Esophagus muscularis mucosa (tissue), 4 donors: ENCODE measurements around the gene PCNX3. TPM values are rescaled to one million over a fixed set of nuclear protein-coding genes. Genes with fewer than 3 reads are reported as not detected.

Source experiments
- DNase-seq: peaks from one replicate; pipeline ENCODE4 v3.0.0-alpha.2; 2017; ENCODE audit errors: extremely low spot score
- H3K27ac ChIP-seq, 4 donors: fragments of 200-600 bp; sonication (generic); replicated peaks in 1 of 4; 1 replicate in 3 of 4; 2 replicates in 1 of 4; pipeline ENCODE4 v1.5.1; 2016 to 2019; ENCODE audit warnings: mild to moderate bottlenecking in 1 of 4
- H3K27me3 ChIP-seq, 4 donors: fragments of 200-600 bp; sonication (generic); one replicate each; pipeline versions ENCODE4 v1.5.1 to v1.6.0; 2016 to 2019
- H3K36me3 ChIP-seq, 4 donors: fragments of 200-600 bp; sonication (generic); one replicate each; pipeline ENCODE4 v1.5.1; 2016 to 2019
- H3K4me1 ChIP-seq, 4 donors: fragments of 200-600 bp; sonication (generic); one replicate each; pipeline ENCODE4 v1.5.1; 2016 to 2019
- H3K4me3 ChIP-seq, 4 donors: fragments of 200-600 bp; sonication (generic); 1 replicate in 2 of 4; 2 replicates in 2 of 4; pipeline ENCODE4 v1.5.1; 2016 to 2019; ENCODE audit warnings: mild to moderate bottlenecking in 4 of 4, moderate library complexity in 1 of 4
- H3K9me3 ChIP-seq, 4 donors: fragments of 200-600 bp; sonication (generic); 1 replicate in 3 of 4; 2 replicates in 1 of 4; pipeline ENCODE4 v1.5.1; 2016 to 2019
- CTCF ChIP-seq, 3 experiments: fragments of 200-600 bp in 2 of 3; fragments of 450-650 bp in 1 of 3; sonication (generic) in 2 of 3; IDR thresholded peaks; one replicate each; pipeline ENCODE4 v1.5.1; 2017 to 2019; ENCODE audit warnings: antibody characterized with exemption in 3 of 3, mild to moderate bottlenecking in 2 of 3, moderate library complexity in 1 of 3
- EP300 ChIP-seq: sonication (generic); formaldehyde crosslinking; IDR thresholded peaks from one replicate; pipeline ENCODE4 v1.6.1; 2017; ENCODE audit warnings: antibody characterized with exemption
- POLR2A ChIP-seq: fragments of 450-650 bp; IDR thresholded peaks from one replicate; pipeline ENCODE4 v1.6.1; 2017; ENCODE audit warnings: antibody characterized with exemption, moderate library complexity, mild to moderate bottlenecking, low read depth
- POLR2AphosphoS5 ChIP-seq, 2 donors: sonication (generic); formaldehyde crosslinking; IDR thresholded peaks; one replicate each; pipeline ENCODE4 v1.6.1; 2017; ENCODE audit warnings: antibody characterized with exemption in 2 of 2
- WGBS: methylation state at CpG from one replicate; pipeline ENCODE4 v1.1.5; 2018; 5-methylcytosine and 5-hydroxymethylcytosine counted together
- intact Hi-C: fragments of 100-400 bp; cut with DNase I; formaldehyde crosslinking; loops from one replicate; pipeline ENCODE4 v1.15.1; 2023
- total RNA-seq, 4 donors: library from RNA; depleted of rRNA; stranded (reverse); fragments of >200 nt; gene quantifications; one replicate each; pipeline versions ENCODE4 v1.1.0 to v1.2.1, GENCODE V29; 2016

Gene PCNX3
- total RNA-seq, 4 donors from 2014 or later = 21.4 to 43.1 (median 27.1) TPM

- peak overlapping the region; percentile 11 to 87 (median 32) for H3K4me3 ChIP-seq
- no peak for TF ChIP-seq EP300
- TF ChIP-seq POLR2AphosphoS5 (IDR thresholded peaks at IDR 0.05) = no peak
- no peak for TF ChIP-seq CTCF (IDR thresholded peaks at IDR 0.05)
- TF ChIP-seq POLR2A = no peak
- DNase-seq = no peak
- H3K36me3 ChIP-seq = peaks cover 13 to 67% (median 63%) of the 10 kb centered on the region in 4 donors
- H3K9me3 ChIP-seq = no peaks in the 10 kb centered on the region
- peaks cover 42 to 65% (median 60%) of the 10 kb centered on the region in 4 donors for H3K4me1 ChIP-seq
- peak overlapping the region; percentile 83 to 93 (median 88) for H3K27ac ChIP-seq
- WGBS = 63% methylated on average over 5 of the region's 35 CpGs
- intact Hi-C loops = no loop called here
- no peaks in the 10 kb centered on the region for H3K27me3 ChIP-seq
Observed at GRCh38 chr11:65640483-65641296, 25.1 kb downstream of the PCNX3 start.

- 73% methylated on average over 7 of the region's 16 CpGs for WGBS
- TF ChIP-seq POLR2A (no peak), EP300 (no peak), CTCF (IDR thresholded peaks at IDR 0.05) (no peak), POLR2AphosphoS5 (IDR thresholded peaks at IDR 0.05) (no peak)
- Histone ChIP-seq H3K4me1 (peaks cover 42 to 69% (median 60%) of the 10 kb centered on the region in 4 donors), H3K9me3 (no peaks in the 10 kb centered on the region), H3K27me3 (no peaks in the 10 kb centered on the region), H3K4me3 (peak overlapping the region; percentile 11 to 87 (median 32)), H3K36me3 (peaks cover 6 to 67% (median 63%) of the 10 kb centered on the region in 4 donors), H3K27ac (peak overlapping the region in 3 of 4 donors; percentile 86 to 93 (median 91))
- DNase-seq = no peak
- intact Hi-C loops = no loop called here
Observed at GRCh38 chr11:65641297-65642013, 25.9 kb downstream of the PCNX3 start.

GRCh38 chr11:65642014-65642671 is 26.6 kb downstream of the PCNX3 start:
- DNase-seq = no peak
- intact Hi-C loops = no loop called here
- H3K36me3 ChIP-seq = peaks cover 3 to 67% (median 62%) of the 10 kb centered on the region in 4 donors

GRCh38 chr11:65643971-65644370 is 28.4 kb downstream of the PCNX3 start:
- intact Hi-C loops = no loop called here
- 62% methylated on average over 6 of the region's 6 CpGs for WGBS
- Histone ChIP-seq H3K27me3 (no peaks in the 10 kb centered on the region), H3K36me3 (peaks cover 3 to 79% (median 76%) of the 10 kb centered on the region in 4 donors), H3K9me3 (no peaks in the 10 kb centered on the region), H3K27ac (no peak overlapping the region), H3K4me1 (peaks cover 24 to 62% (median 59%) of the 10 kb centered on the region in 4 donors), H3K4me3 (no peak overlapping the region)
- no peak for TF ChIP-seq CTCF (IDR thresholded peaks at IDR 0.05)
- no peak for TF ChIP-seq EP300
- TF ChIP-seq POLR2AphosphoS5 (IDR thresholded peaks at IDR 0.05) = no peak
- no peak for TF ChIP-seq POLR2A
- no peak for DNase-seq

More at GRCh38 chr11:65642014-65642671, 26.6 kb downstream of the PCNX3 start:
- Histone ChIP-seq H3K27me3 (no peaks in the 10 kb centered on the region), H3K9me3 (no peaks in the 10 kb centered on the region), H3K27ac (peak overlapping the region in 1 of 4 donors; percentile 22), H3K4me3 (no peak overlapping the region), H3K4me1 (peaks cover 36 to 69% (median 61%) of the 10 kb centered on the region in 4 donors)
- TF ChIP-seq EP300 = no peak
- no peak for TF ChIP-seq CTCF (IDR thresholded peaks at IDR 0.05)
- TF ChIP-seq POLR2A = no peak
- TF ChIP-seq POLR2AphosphoS5 (IDR thresholded peaks at IDR 0.05) = no peak
- 56% methylated on average over 40 of the region's 49 CpGs for WGBS
